Pancreas (tissue), 10 donors: ENCODE results near the gene EFNA5. TPM values are rescaled to one million over a fixed set of nuclear protein-coding genes. Genes with fewer than 3 reads are reported as not detected.

Source experiments
- ATAC-seq, 4 donors: fragments of 200-7000 bp; cut with Tn5 transposase; one replicate each; pipeline versions ENCODE4 v1.8.0 to v1.9.1; 2020; ENCODE audit warnings: mild to moderate bottlenecking in 4 of 4, moderate library complexity in 4 of 4
- DNase-seq, 6 donors: peaks; one replicate each; pipeline ENCODE4 v3.0.0-alpha.2; 2020
- FAIRE-seq: peaks from 2 replicates; lab custom pipeline; 2012; peaks lifted over from hg19 to GRCh38; lab: Jason Lieb, UNC
- H3K27ac ChIP-seq, 4 donors: fragments of 200-600 bp; sonication (generic); 1 replicate in 3 of 4; 2 replicates in 1 of 4; pipeline versions ENCODE4 v1.5.0 to v1.8.0; 2020
- H3K27me3 ChIP-seq, 4 donors: fragments of 200-600 bp; one replicate each; pipeline ENCODE4 v1.8.0; 2021
- H3K36me3 ChIP-seq, 3 donors: fragments of 200-600 bp; sonication (generic) in 1 of 3; one replicate each; pipeline versions ENCODE4 v1.5.0 to v1.8.0; 2020 to 2021
- H3K4me1 ChIP-seq, 3 donors: fragments of 200-600 bp; one replicate each; pipeline ENCODE4 v1.8.0; 2021
- H3K4me3 ChIP-seq, 4 donors: fragments of 200-600 bp; sonication (generic) in 2 of 4; one replicate each; pipeline versions ENCODE4 v1.5.0 to v1.8.0; 2020 to 2021
- H3K9me3 ChIP-seq, 4 donors: fragments of 200-600 bp; one replicate each; pipeline ENCODE4 v1.8.0; 2021
- WGBS, 2 donors: extraction: QIAGEN DNeasy Blood & Tissue Kit; methylation state at CpG; one replicate each; pipeline ENCODE4 v1.1.7; 2013; 5-methylcytosine and 5-hydroxymethylcytosine counted together
- intact Hi-C, 3 donors: fragments of 100-400 bp; cut with DNase I; formaldehyde crosslinking; loops; one replicate each; pipeline versions ENCODE4 v1.11.1 to v1.14.2; 2022
- polyA plus RNA-seq, 2 donors: library from polyadenylated mRNA; stranded (reverse); fragments of 200-250 nt; gene quantifications; one replicate each; pipeline ENCODE4 v1.2.3, GENCODE V29; 2013
- total RNA-seq, 6 donors: library from RNA; stranded (reverse); fragmentation: NEBNext Ultra II Directional in 4 of 6; extraction: Animal tissue kit (Norgen Biotek cat#: 25700) in 4 of 6; gene quantifications; one replicate each; pipeline versions ENCODE4 v1.2.1 to v1.2.4, GENCODE V29; 2021 to 2023
- TF ChIP-seq, protein P1 (sequence below), 4 donors: fragments of 200-600 bp; sonication (generic) in 3 of 4; IDR thresholded peaks; one replicate each; pipeline versions ENCODE4 v1.5.0 to v1.8.0; 2021; ENCODE audit warnings: antibody characterized with exemption in 4 of 4
- donor health status: healthy with polysubstance abuse.
- donor health status: DM: no; HTN: no; CAD: no; lungs with moderate emphysema.
- donor health status: DM: no; HTN: no; CAD: no.
- donor health status: control.
- donor health status: control.
- donor health status: Bipolar disorder and iron deficiency.
- donor health status: DM: yes; HTN: yes; CAD: no.
- donor health status: DM: no; HTN: no; CAD: no.
- donor health status: DM: no; HTN: no; CAD: no.
- donor health status: DM: yes; HTN: yes; CAD: no.

EFNA5 gene
- total and polyA plus RNA-seq, 8 donors: 0.23 to 3.8 (median 2.1) TPM

- Histone ChIP-seq H3K4me1 (no peaks in the 10 kb centered on the region), H3K9me3 (no peaks in the 10 kb centered on the region), H3K36me3 (no peaks in the 10 kb centered on the region), H3K4me3 (no peak overlapping the region), H3K27me3 (no peaks in the 10 kb centered on the region), H3K27ac (no peak overlapping the region)
- ATAC-seq (no peak), FAIRE-seq (no peak), DNase-seq (no peak)
- TF ChIP-seq, protein P1, sequence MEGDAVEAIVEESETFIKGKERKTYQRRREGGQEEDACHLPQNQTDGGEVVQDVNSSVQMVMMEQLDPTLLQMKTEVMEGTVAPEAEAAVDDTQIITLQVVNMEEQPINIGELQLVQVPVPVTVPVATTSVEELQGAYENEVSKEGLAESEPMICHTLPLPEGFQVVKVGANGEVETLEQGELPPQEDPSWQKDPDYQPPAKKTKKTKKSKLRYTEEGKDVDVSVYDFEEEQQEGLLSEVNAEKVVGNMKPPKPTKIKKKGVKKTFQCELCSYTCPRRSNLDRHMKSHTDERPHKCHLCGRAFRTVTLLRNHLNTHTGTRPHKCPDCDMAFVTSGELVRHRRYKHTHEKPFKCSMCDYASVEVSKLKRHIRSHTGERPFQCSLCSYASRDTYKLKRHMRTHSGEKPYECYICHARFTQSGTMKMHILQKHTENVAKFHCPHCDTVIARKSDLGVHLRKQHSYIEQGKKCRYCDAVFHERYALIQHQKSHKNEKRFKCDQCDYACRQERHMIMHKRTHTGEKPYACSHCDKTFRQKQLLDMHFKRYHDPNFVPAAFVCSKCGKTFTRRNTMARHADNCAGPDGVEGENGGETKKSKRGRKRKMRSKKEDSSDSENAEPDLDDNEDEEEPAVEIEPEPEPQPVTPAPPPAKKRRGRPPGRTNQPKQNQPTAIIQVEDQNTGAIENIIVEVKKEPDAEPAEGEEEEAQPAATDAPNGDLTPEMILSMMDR (IDR thresholded peaks at IDR 0.05): no peak
- WGBS, 2 donors: 76 to 84% methylated on average over 3 of the region's 3 CpGs
- intact Hi-C loops: no loop called here
Measured at GRCh38 chr5:107604990-107605389, 65.7 kb downstream of the EFNA5 start.

DNA sequence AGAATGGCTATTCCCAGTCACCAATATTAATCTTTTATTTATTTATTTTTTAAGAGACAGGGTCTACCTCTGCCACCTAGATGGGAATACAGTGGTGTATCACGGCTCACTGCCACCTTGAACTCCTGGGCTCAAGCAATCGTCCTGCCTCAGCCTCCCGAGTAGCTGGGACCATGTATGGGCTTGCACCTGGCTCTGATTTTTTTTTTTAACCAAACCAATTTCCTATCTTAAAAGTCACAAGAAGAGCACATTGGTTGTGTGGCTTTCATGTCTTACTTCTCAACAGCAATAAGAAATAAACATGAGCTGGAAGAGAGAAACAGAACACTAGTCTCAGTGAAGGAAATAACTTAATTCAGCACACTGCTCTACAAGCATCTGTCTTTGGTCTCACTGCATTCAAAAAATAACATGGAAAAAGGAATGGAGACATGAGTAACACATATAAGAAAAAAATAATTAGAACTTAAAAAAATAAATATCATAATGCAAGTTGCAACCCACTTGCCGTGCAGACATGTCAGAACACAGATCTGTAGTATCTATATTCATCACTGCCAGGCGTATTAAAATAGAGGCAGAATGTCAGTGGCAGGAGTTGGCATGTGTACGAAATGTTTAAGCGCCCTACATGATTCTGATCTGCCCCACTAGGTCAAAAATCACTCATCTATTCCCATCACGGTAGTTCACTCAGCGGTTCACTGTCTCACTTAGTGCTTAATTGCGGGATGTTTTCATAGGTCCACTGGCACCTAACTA is 66.4 kb downstream of the EFNA5 start:
- no peaks in the 10 kb centered on the region for H3K27me3 ChIP-seq
- no peaks in the 10 kb centered on the region for H3K9me3 ChIP-seq
- ATAC-seq (no peak), FAIRE-seq (no peak), DNase-seq (no peak)
- H3K36me3 ChIP-seq: no peaks in the 10 kb centered on the region
- H3K4me3 ChIP-seq: no peak overlapping the region
- intact Hi-C loops: no loop called here
- H3K27ac ChIP-seq: no peak overlapping the region
- TF ChIP-seq, protein P1 (IDR thresholded peaks at IDR 0.05): no peak
- H3K4me1 ChIP-seq: no peaks in the 10 kb centered on the region
- WGBS, 2 donors: 87 to 94% methylated on average over 10 of the region's 10 CpGs

DNA sequence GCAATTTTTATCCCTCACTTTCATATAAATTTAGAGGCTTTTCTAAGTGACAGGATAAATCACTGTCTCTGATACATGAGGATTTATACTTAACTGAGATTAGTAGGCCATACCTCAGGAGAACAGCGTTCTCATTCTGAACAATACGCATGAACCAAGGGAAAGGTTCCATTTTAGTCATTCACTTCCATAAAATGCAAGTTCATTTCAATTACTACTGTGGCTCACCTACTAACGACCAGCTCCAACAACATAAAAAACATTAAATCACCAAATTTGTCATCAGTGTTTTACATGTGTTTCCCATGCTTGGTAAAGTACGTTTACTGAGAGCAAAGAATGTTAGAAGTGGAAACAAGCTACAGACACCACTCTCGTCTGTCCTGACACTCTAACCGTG is 67.4 kb downstream of the EFNA5 start:
- Histone ChIP-seq H3K4me1 (no peaks in the 10 kb centered on the region), H3K36me3 (no peaks in the 10 kb centered on the region), H3K27me3 (no peaks in the 10 kb centered on the region), H3K4me3 (no peak overlapping the region), H3K9me3 (no peaks in the 10 kb centered on the region), H3K27ac (no peak overlapping the region)
- intact Hi-C loops: no loop called here
- TF ChIP-seq, protein P1 (IDR thresholded peaks at IDR 0.05): no peak
- WGBS, 2 donors: 82 to 89% methylated on average over 6 of the region's 6 CpGs
- ATAC-seq (no peak), DNase-seq (no peak), FAIRE-seq (no peak)

GRCh38 chr5:107602896-107603295 is 67.8 kb downstream of the EFNA5 start:
- Histone ChIP-seq H3K9me3 (no peaks in the 10 kb centered on the region), H3K36me3 (no peaks in the 10 kb centered on the region), H3K27me3 (no peaks in the 10 kb centered on the region), H3K4me1 (no peaks in the 10 kb centered on the region), H3K4me3 (no peak overlapping the region), H3K27ac (no peak overlapping the region)
- intact Hi-C loops: no loop called here
- TF ChIP-seq, protein P1 (IDR thresholded peaks at IDR 0.05): no peak
- ATAC-seq: no peak
- WGBS, 2 donors: 87 to 90% methylated on average over 5 of the region's 5 CpGs
- no peak for DNase-seq
- FAIRE-seq: no peak

DNA sequence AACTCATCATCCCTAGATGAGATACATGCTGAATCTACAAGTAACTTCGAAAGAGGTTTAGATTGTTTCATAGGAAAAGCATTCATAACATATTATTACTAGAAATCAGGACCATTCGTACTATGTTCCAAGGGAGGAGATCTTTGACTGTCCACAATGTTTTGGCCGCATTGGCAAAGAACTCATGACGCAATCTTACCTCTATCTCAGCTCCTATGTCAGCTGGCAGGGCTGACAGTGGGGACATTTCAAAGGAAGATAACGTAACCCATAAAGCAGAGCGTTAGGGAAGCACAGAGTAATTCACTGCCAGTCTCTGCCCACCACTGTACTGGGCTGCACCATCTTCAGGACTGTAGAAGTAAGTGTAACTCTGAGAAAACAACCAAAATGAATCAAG is 69.7 kb downstream of the EFNA5 start:
- intact Hi-C loops: no loop called here
- H3K4me1 ChIP-seq: no peaks in the 10 kb centered on the region
- TF ChIP-seq, protein P1 (IDR thresholded peaks at IDR 0.05): no peak
- WGBS, 2 donors: 76 to 86% methylated on average over 6 of the region's 6 CpGs
- no peaks in the 10 kb centered on the region for H3K36me3 ChIP-seq
- DNase-seq: no peak
- FAIRE-seq: no peak
- H3K9me3 ChIP-seq: no peaks in the 10 kb centered on the region
- ATAC-seq: no peak
- H3K27me3 ChIP-seq: no peaks in the 10 kb centered on the region
- H3K27ac ChIP-seq: no peak overlapping the region
- no peak overlapping the region for H3K4me3 ChIP-seq
